Thymus (tissue), 11 donors: Measurements from ENCODE around the gene DHX30. TPM values are rescaled to one million over a fixed set of nuclear protein-coding genes. Genes with fewer than 3 reads are reported as not detected.

Source experiments
- DNase-seq, 9 donors: peaks; one replicate each; pipeline ENCODE4 v3.0.0-alpha.2; 2013; ENCODE audit warnings: low spot score in 9 of 9, low read depth in 6 of 9, missing footprints in 1 of 9
- H3K27ac ChIP-seq, 2 donors: one replicate each; pipeline ENCODE4 v1.5.1; 2013; ENCODE audit warnings: control low read depth in 1 of 2, low read depth in 1 of 2, low read length in 1 of 2, mild to moderate bottlenecking in 1 of 2, moderate library complexity in 1 of 2
- H3K27me3 ChIP-seq, 2 donors: one replicate each; pipeline ENCODE4 v1.5.1; 2013; ENCODE audit warnings: low read length in 1 of 2; ENCODE audit not compliant: control insufficient read depth in 2 of 2, insufficient read depth in 1 of 2
- H3K36me3 ChIP-seq, 2 donors: one replicate each; pipeline ENCODE4 v1.5.1; 2013; ENCODE audit warnings: low read length in 1 of 2, mild to moderate bottlenecking in 1 of 2, moderate library complexity in 1 of 2; ENCODE audit not compliant: control insufficient read depth in 2 of 2, insufficient read depth in 2 of 2
- H3K4me1 ChIP-seq, 2 donors: one replicate each; pipeline ENCODE4 v1.5.1; 2013; ENCODE audit warnings: low read length in 2 of 2; ENCODE audit not compliant: control insufficient read depth in 2 of 2, insufficient read depth in 2 of 2
- H3K4me3 ChIP-seq, 2 donors: one replicate each; pipeline ENCODE4 v1.5.1; 2013; ENCODE audit warnings: low read length in 2 of 2, control low read depth in 1 of 2, mild to moderate bottlenecking in 1 of 2
- H3K9me3 ChIP-seq, 2 donors: one replicate each; pipeline ENCODE4 v1.5.1; 2013; ENCODE audit warnings: low read length in 1 of 2, mild to moderate bottlenecking in 1 of 2; ENCODE audit not compliant: control insufficient read depth in 2 of 2, insufficient read depth in 1 of 2
- WGBS: extraction: QIAGEN DNeasy Blood & Tissue Kit; methylation state at CpG from one replicate; pipeline ENCODE4 v1.1.7; 2013; 5-methylcytosine and 5-hydroxymethylcytosine counted together
- polyA plus RNA-seq: library from polyadenylated mRNA; stranded (reverse); fragments of 200-250 nt; gene quantifications from one replicate; pipeline ENCODE4 v1.2.3, GENCODE V29; 2013
- total RNA-seq: library from RNA; stranded (reverse); fragments of 120-200 nt; gene quantifications from one replicate; pipeline ENCODE4 v1.2.4, GENCODE V29; 2013
- donor health status: healthy.

Gene DHX30
- total and polyA plus RNA-seq, 2 donors = 42.8 to 45.1 TPM

- H3K9me3 ChIP-seq = no peaks in the 10 kb centered on the region
- peaks cover 9 to 18% of the 10 kb centered on the region in 2 donors for H3K4me1 ChIP-seq
- H3K27me3 ChIP-seq = no peaks in the 10 kb centered on the region
- no peak overlapping the region for H3K27ac ChIP-seq
- 95% methylated on average over 3 of the region's 3 CpGs for WGBS
- no peak for DNase-seq
- peaks cover 0 to 9% of the 10 kb centered on the region in 2 donors for H3K36me3 ChIP-seq
- H3K4me3 ChIP-seq = no peak overlapping the region
Observed at GRCh38 chr3:47778746-47779145, 24.2 kb upstream of the DHX30 start.

- peak in 7 of 9 donors; percentile 43 to 76 (median 59) for DNase-seq
- Histone ChIP-seq H3K4me3 (peak overlapping the region; percentile 75 to 79), H3K27me3 (no peaks in the 10 kb centered on the region), H3K9me3 (no peaks in the 10 kb centered on the region), H3K36me3 (peaks cover 0 to 9% of the 10 kb centered on the region in 2 donors), H3K27ac (peak overlapping the region; percentile 84 to 96), H3K4me1 (peaks cover 9 to 18% of the 10 kb centered on the region in 2 donors)
- under 1% methylated on average over 54 of the region's 54 CpGs for WGBS
Observed at GRCh38 chr3:47780741-47781684, 21.9 kb upstream of the DHX30 start.

- H3K27me3 ChIP-seq = no peaks in the 10 kb centered on the region
- peaks cover 0 to 9% of the 10 kb centered on the region in 2 donors for H3K36me3 ChIP-seq
- H3K4me1 ChIP-seq = peaks cover 9 to 18% of the 10 kb centered on the region in 2 donors
- H3K4me3 ChIP-seq = peak within 1 kb of the TSS; percentile 75 to 79
- H3K27ac ChIP-seq = peak within 1 kb of the TSS; percentile 96 to 97
- WGBS = under 1% methylated on average over 79 of the region's 79 CpGs
- no peaks in the 10 kb centered on the region for H3K9me3 ChIP-seq
- DNase-seq = peak; percentile 92 to 99 (median 96)
Observed at GRCh38 chr3:47781685-47782445, 21.1 kb upstream of the DHX30 start, which contains the start of gene SMARCC1. Gene SMARCC1 (minus strand): TSS chr3:47781893. CDS start chr3:47781797, 96 bp downstream.

DNA sequence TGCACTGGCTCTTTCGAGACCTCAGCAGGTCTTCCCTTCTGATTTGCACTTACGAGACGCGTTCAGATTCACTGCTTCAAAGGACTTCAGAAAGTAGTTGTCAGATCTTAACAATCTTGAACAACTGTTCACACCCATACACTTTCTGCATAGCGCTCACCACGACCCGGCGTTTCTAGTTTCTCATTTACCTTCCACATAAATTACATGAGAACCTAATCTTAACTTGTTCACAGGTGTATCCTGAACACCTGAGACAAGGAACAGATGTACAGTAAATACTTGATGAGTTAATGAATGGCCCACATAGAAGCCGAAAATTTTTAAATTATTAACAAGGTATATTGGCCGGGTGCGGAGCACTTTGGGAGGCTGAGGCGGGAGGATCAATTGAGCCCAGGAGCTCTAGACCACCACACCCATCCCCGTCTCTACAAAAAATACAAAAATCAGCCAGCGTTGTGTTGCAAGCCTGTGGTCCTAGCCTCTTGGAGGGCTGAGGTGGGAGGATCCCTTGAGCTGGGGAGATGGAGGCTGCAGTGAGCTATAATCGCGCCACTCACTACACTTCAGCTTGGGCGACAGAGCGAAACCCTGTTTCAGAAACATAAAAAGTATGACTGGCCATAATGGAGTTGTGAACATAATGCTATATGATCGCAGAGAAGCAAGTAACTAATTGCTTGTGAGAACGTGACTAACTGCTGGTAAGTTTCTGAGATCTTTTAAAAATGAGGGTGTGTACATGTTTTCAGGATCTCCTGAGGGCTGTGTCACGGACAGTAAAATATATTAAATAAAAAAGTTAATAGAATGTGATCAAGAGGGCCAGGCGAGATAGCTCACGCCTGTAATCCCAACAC, 20.3 kb upstream of the DHX30 start:
- no peaks in the 10 kb centered on the region for H3K27me3 ChIP-seq
- H3K4me3 ChIP-seq = peak overlapping the region; percentile 75 to 79
- peak overlapping the region; percentile 96 to 97 for H3K27ac ChIP-seq
- peaks cover 0 to 9% of the 10 kb centered on the region in 2 donors for H3K36me3 ChIP-seq
- no peaks in the 10 kb centered on the region for H3K9me3 ChIP-seq
- peaks cover 9 to 18% of the 10 kb centered on the region in 2 donors for H3K4me1 ChIP-seq
- WGBS = 68% methylated on average over 23 of the region's 23 CpGs
- DNase-seq = peak in 2 of 9 donors; percentile 44 to 48

DNA sequence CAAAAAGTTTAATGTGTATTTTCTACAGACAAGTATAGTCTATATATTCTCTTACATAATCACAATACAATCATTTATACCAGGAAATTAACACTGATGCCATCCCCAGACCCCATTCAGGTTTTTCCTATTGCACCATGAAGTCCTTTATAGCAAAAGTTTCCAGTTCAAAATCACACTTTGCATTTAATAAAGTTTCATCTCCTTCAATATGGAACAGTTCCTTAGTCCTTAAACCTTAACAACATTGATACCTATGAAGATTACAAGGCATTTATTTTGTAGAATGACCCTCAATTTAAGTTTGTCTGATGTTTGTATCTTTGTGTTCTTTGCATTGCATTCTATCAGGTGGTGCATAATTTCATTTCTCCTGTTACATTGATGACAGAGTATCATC, 19.3 kb upstream of the DHX30 start:
- Histone ChIP-seq H3K27ac (no peak overlapping the region), H3K4me3 (no peak overlapping the region), H3K4me1 (peaks cover 7 to 18% of the 10 kb centered on the region in 2 donors), H3K27me3 (no peaks in the 10 kb centered on the region), H3K36me3 (peaks cover 0 to 4% of the 10 kb centered on the region in 2 donors), H3K9me3 (no peaks in the 10 kb centered on the region)
- no peak for DNase-seq

- no peaks in the 10 kb centered on the region for H3K36me3 ChIP-seq
- DNase-seq = no peak
- H3K4me1 ChIP-seq = peaks cover 0 to 3% of the 10 kb centered on the region in 2 donors
- H3K9me3 ChIP-seq = peaks cover 0 to 13% of the 10 kb centered on the region in 2 donors
- H3K27me3 ChIP-seq = no peaks in the 10 kb centered on the region
- WGBS = 97% methylated on average over 16 of the region's 16 CpGs
- H3K4me3 ChIP-seq = no peak overlapping the region
- no peak overlapping the region for H3K27ac ChIP-seq
Observed at GRCh38 chr3:47791193-47791855, 11.6 kb upstream of the DHX30 start.

GRCh38 chr3:47792699-47793098, 10.2 kb upstream of the DHX30 start:
- WGBS = over 99% methylated on average over 2 of the region's 2 CpGs
- peaks cover 0 to 13% of the 10 kb centered on the region in 2 donors for H3K9me3 ChIP-seq
- no peak overlapping the region for H3K4me3 ChIP-seq
- H3K36me3 ChIP-seq = no peaks in the 10 kb centered on the region
- no peaks in the 10 kb centered on the region for H3K27me3 ChIP-seq
- no peak overlapping the region for H3K27ac ChIP-seq
- peaks cover 0 to 3% of the 10 kb centered on the region in 2 donors for H3K4me1 ChIP-seq
- DNase-seq = no peak

DNA sequence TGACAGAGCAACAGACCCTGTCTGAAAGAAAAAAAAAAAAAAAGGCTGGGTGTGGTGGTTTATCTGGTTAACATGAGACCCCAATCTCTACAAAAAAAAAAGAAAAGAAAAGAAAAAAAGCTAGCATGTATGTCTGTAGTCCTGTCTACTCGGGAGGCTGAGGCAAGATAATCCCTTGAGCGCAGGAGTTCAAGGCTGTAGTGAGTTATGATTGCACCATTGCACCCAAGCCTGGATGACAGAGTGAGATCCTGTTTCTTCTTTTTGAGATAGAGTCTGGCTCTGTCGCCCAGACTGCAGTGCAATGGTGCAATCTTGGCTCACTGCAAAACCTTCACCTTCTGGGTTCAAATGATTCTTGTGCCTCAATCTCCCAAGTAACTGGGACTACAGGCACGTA, 8.4 kb upstream of the DHX30 start:
- no peak for DNase-seq

More for the DNA sequence above, 8.4 kb upstream of the DHX30 start:
- H3K36me3 ChIP-seq = no peaks in the 10 kb centered on the region
- no peaks in the 10 kb centered on the region for H3K27me3 ChIP-seq
- no peak overlapping the region for H3K4me3 ChIP-seq
- peaks cover 0 to 13% of the 10 kb centered on the region in 2 donors for H3K9me3 ChIP-seq
- no peaks in the 10 kb centered on the region for H3K4me1 ChIP-seq
- no peak overlapping the region for H3K27ac ChIP-seq
- WGBS = 93% methylated on average over 4 of the region's 4 CpGs
